Mesothelial cell of epicardium (in vitro differentiated cells): ENCODE data around the gene PODXL2. TPM values are rescaled to one million over a fixed set of nuclear protein-coding genes. Genes with fewer than 3 reads are reported as not detected.
"Not testable (repeated sequence)": the region's sequence is repeated elsewhere in the genome, so short reads cannot be mapped to it uniquely, and the experiment has no call there.

ENCODE experiments used
- DNase-seq, 2 experiments: peaks; one replicate each; pipeline ENCODE4 v3.0.0; 2021; ENCODE audit warnings: low spot score in 2 of 2; ENCODE audit not compliant: unreplicated experiment in 2 of 2
- H3K27ac Mint-ChIP-seq: 2 replicates; pipeline ENCODE4 v1.8.0; 2021; ENCODE audit warnings: mixed read lengths
- H3K27me3 Mint-ChIP-seq: 2 replicates; pipeline ENCODE4 v1.8.0; 2021; ENCODE audit warnings: low read depth, mixed read lengths
- H3K36me3 Mint-ChIP-seq: 2 replicates; pipeline ENCODE4 v1.8.0; 2021; ENCODE audit warnings: mixed read lengths
- H3K4me1 Mint-ChIP-seq: 2 replicates; pipeline ENCODE4 v1.8.0; 2021; ENCODE audit warnings: mixed read lengths
- H3K4me3 Mint-ChIP-seq: 2 replicates; pipeline ENCODE4 v1.8.0; 2021; ENCODE audit warnings: mild to moderate bottlenecking, moderate library complexity, mixed read lengths
- H3K9me3 Mint-ChIP-seq: 2 replicates; pipeline ENCODE4 v1.8.0; 2021; ENCODE audit warnings: mixed read lengths
- total RNA-seq: library from RNA; stranded (reverse); gene quantifications from 3 replicates; pipeline ENCODE4 v1.2.1, GENCODE V29; 2021
- TF ChIP-seq, protein P1 (sequence below): fragments of 200-600 bp; sonication (generic); IDR thresholded peaks from one replicate; pipeline ENCODE4 v1.5.0; 2021; ENCODE audit warnings: antibody characterized with exemption; ENCODE audit not compliant: unreplicated experiment

Gene PODXL2
- total RNA-seq, 1 donor from 2014 or later = 25.5 TPM

DNA sequence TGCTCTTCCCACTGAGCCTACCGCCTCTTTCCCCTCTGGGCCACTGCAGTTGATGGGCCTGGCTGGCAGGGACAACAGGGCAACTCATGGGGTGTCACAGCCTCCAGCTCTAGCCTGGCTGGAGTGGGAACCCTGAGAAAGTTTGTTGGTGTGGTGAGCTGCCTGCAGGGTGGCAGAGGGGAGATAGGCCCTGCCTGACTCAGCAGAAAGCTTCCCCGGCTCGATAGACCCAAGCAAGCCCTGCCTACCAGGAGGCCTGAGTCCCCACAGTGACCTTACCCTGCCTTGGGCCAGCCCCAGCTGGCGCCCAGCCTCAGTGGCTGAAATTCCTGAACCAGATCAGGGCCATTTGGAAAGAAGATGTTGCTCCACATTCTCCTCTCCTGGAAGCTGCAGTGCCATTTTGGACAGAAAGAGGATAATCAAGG lies 73.2 kb downstream of the PODXL2 start:
- TF ChIP-seq, protein P1, sequence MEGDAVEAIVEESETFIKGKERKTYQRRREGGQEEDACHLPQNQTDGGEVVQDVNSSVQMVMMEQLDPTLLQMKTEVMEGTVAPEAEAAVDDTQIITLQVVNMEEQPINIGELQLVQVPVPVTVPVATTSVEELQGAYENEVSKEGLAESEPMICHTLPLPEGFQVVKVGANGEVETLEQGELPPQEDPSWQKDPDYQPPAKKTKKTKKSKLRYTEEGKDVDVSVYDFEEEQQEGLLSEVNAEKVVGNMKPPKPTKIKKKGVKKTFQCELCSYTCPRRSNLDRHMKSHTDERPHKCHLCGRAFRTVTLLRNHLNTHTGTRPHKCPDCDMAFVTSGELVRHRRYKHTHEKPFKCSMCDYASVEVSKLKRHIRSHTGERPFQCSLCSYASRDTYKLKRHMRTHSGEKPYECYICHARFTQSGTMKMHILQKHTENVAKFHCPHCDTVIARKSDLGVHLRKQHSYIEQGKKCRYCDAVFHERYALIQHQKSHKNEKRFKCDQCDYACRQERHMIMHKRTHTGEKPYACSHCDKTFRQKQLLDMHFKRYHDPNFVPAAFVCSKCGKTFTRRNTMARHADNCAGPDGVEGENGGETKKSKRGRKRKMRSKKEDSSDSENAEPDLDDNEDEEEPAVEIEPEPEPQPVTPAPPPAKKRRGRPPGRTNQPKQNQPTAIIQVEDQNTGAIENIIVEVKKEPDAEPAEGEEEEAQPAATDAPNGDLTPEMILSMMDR = no peak
- H3K27ac Mint-ChIP-seq = no peak overlapping the region
- H3K9me3 Mint-ChIP-seq = peaks cover 21% of the 10 kb centered on the region
- no peaks in the 10 kb centered on the region for H3K27me3 Mint-ChIP-seq
- no peaks in the 10 kb centered on the region for H3K36me3 Mint-ChIP-seq
- no peak for DNase-seq
- no peak overlapping the region for H3K4me3 Mint-ChIP-seq
- peaks cover 7% of the 10 kb centered on the region for H3K4me1 Mint-ChIP-seq

DNA sequence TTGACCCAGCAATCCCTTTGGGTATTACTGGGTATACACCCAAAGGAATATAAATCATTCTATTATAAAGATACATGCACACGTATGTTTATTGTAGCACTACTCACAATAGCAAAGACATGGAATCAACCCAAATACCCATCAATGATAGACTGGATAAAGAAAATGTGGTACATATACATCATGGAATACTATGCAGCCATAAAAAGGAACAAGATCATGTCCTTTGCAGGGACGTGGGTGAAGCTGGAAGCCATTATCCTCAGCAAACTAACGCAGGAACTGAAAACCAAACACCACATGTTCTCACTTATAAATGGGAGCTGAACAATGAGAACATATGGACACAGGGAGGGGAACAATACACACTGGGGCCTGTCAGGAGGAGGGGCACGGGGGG lies 75.9 kb downstream of the PODXL2 start:
- peaks cover 21% of the 10 kb centered on the region for H3K9me3 Mint-ChIP-seq
- H3K27me3 Mint-ChIP-seq, DNase-seq, H3K36me3 Mint-ChIP-seq, H3K4me1 Mint-ChIP-seq, H3K27ac Mint-ChIP-seq, H3K4me3 Mint-ChIP-seq: not testable (repeated sequence)

DNA sequence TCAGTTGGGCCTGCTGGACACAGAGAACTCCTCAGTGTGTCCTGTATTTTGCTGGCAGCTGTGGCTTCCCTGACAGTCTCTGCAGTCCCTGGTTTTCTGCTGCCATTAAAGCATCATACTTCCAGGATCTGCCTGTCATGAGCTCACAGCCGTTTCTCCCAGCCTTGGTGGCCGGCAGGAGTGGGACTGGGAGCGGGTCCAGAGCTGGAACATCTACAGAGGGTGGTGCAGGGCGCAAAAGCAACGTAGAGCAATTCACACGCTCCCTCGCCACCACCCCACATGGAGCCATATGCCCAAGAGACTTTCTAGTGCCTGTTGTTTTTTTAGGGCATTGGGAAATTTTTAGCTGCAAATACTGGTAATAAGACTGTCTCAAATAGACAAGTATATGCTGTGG lies 77.3 kb downstream of the PODXL2 start:
- Mint-ChIP-seq H3K9me3 (peaks cover 21% of the 10 kb centered on the region), H3K4me1 (peaks cover 5% of the 10 kb centered on the region), H3K36me3 (no peaks in the 10 kb centered on the region), H3K27ac (no peak overlapping the region), H3K27me3 (peaks cover 3% of the 10 kb centered on the region), H3K4me3 (no peak overlapping the region)
- DNase-seq = no peak
- TF ChIP-seq, protein P1 = no peak

DNA sequence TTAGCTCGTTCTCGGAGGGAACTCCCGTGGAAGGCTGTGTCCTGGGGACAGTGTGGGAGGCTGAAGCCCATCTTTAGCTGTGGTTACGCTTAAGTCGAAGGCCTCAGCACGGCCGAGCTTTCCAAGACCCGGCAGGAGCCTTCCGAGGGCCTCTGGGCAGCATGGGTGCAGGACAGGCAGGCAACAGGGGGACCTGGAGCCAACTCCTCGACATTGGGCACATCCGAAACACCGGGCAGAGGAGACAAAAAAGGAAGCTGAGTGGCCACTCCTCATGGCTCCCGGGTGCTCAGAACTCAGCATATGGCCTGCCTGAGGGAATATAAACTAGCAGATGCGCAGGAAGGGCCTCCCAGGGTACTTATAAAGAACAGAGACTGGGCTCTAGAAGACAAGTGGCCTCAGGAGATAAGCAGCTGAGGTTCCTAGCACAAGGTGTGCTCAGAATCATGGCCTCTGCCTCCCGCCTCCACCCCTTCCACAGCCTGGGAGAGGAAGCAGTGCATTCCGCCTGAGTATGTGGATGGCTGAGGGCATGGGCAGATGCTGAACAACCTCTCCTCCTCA lies 77.9 kb downstream of the PODXL2 start:
- DNase-seq = no peak
- H3K27ac Mint-ChIP-seq = no peak overlapping the region
- peaks cover 3% of the 10 kb centered on the region for H3K27me3 Mint-ChIP-seq
- peaks cover 21% of the 10 kb centered on the region for H3K9me3 Mint-ChIP-seq
- TF ChIP-seq, protein P1 = no peak
- H3K36me3 Mint-ChIP-seq = no peaks in the 10 kb centered on the region
- peaks cover 5% of the 10 kb centered on the region for H3K4me1 Mint-ChIP-seq
- no peak overlapping the region for H3K4me3 Mint-ChIP-seq

- TF ChIP-seq, protein P1 = no peak
- H3K4me1 Mint-ChIP-seq = peaks cover 5% of the 10 kb centered on the region
- H3K4me3 Mint-ChIP-seq = no peak overlapping the region
- H3K27ac Mint-ChIP-seq = peak overlapping the region; percentile 7
- H3K27me3 Mint-ChIP-seq = peaks cover 3% of the 10 kb centered on the region
- DNase-seq = no peak
- no peaks in the 10 kb centered on the region for H3K36me3 Mint-ChIP-seq
- H3K9me3 Mint-ChIP-seq = peaks cover 21% of the 10 kb centered on the region
Measured at GRCh38 chr3:127707851-127708411, 78.9 kb downstream of the PODXL2 start.

- Mint-ChIP-seq H3K9me3 (peaks cover 13% of the 10 kb centered on the region), H3K27me3 (peaks cover 3% of the 10 kb centered on the region), H3K4me1 (peaks cover 11% of the 10 kb centered on the region), H3K4me3 (no peak overlapping the region), H3K27ac (no peak overlapping the region), H3K36me3 (no peaks in the 10 kb centered on the region)
- no peak for DNase-seq
- TF ChIP-seq, protein P1 = no peak
Measured at GRCh38 chr3:127708837-127709236, 79.9 kb downstream of the PODXL2 start.
